OCI-LY7 (cell line): ENCODE data around the gene HS3ST3B1. TPM values are rescaled to one million over a fixed set of nuclear protein-coding genes. Genes with fewer than 3 reads are reported as not detected.

ENCODE experiments used
- BruUV-seq: library from RNA; stranded (reverse); fragments of 400-500 nt; replicated peaks from 2 replicates; lab custom pipeline; 2021; lab: Mats Ljungman, UMichigan
- CTCF ChIA-PET: fragments of 300-600 bp; sonication (Branson Sonifier 250); formaldehyde crosslinking; loops from one replicate; lab custom pipeline; 2022; ENCODE audit warnings: antibody characterized with exemption; ENCODE audit not compliant: unreplicated experiment; lab: Charles Lee
- POLR2A ChIA-PET: fragments of 300-600 bp; sonication (Branson Sonifier 250); formaldehyde crosslinking; loops from one replicate; lab custom pipeline; 2022; ENCODE audit warnings: antibody characterized with exemption; lab: Charles Lee
- DNase-seq: peaks from one replicate; pipeline ENCODE4 v3.0.0-alpha.2; 2015; ENCODE audit warnings: low spot score
- H2AFZ ChIP-seq: fragments of 200-600 bp; sonication (generic), shearing (Covaris generic); 2 replicates; pipeline ENCODE4 v1.6.1; 2014; ENCODE audit warnings: mild to moderate bottlenecking, antibody characterized with exemption, low read length, moderate library complexity
- H3K27ac ChIP-seq: fragments of 200-600 bp; sonication (generic); 2 replicates; pipeline ENCODE4 v1.5.1; 2014; ENCODE audit warnings: mixed run types, low read depth, mild to moderate bottlenecking, moderate library complexity, low read length, inconsistent platforms; ENCODE audit not compliant: poor library complexity, severe bottlenecking
- H3K36me3 ChIP-seq: fragments of 200-600 bp; sonication (generic); 2 replicates; pipeline ENCODE4 v1.6.1; 2014; ENCODE audit warnings: mild to moderate bottlenecking, antibody characterized with exemption, low read length, moderate library complexity, mixed read lengths; ENCODE audit not compliant: insufficient read depth
- H3K4me1 ChIP-seq: fragments of 200-600 bp; sonication (generic); 2 replicates; pipeline ENCODE4 v1.5.1; 2014; ENCODE audit warnings: mild to moderate bottlenecking, low read length; ENCODE audit not compliant: insufficient read depth, poor library complexity, severe bottlenecking
- H3K4me2 ChIP-seq: fragments of 200-600 bp; sonication (generic); 2 replicates; pipeline ENCODE4 v1.6.1; 2014; ENCODE audit warnings: mild to moderate bottlenecking, low read length
- H3K4me3 ChIP-seq: fragments of 200-600 bp; sonication (generic); 2 replicates; pipeline ENCODE4 v1.5.1; 2014; ENCODE audit warnings: mild to moderate bottlenecking, low read depth, low read length; ENCODE audit not compliant: poor library complexity, severe bottlenecking
- H3K79me2 ChIP-seq: fragments of 200-600 bp; sonication (generic); 2 replicates; pipeline ENCODE4 v1.6.1; 2016; ENCODE audit warnings: low read depth, mild to moderate bottlenecking, low read length, moderate library complexity, mixed read lengths; ENCODE audit not compliant: insufficient read depth
- H3K9me2 ChIP-seq: fragments of 200-600 bp; sonication (generic); 2 replicates; pipeline ENCODE4 v1.6.1; 2016; ENCODE audit warnings: mild to moderate bottlenecking, low read length, mixed read lengths; ENCODE audit not compliant: insufficient read depth
- H3K9me3 ChIP-seq: fragments of 200-600 bp; sonication (generic); 2 replicates; pipeline ENCODE4 v1.6.1; 2014; ENCODE audit warnings: mild to moderate bottlenecking, mixed run types, low read length, mixed read lengths
- H4K20me1 ChIP-seq: fragments of 200-600 bp; sonication (generic); 2 replicates; pipeline ENCODE4 v1.6.1; 2014; ENCODE audit warnings: mild to moderate bottlenecking, antibody characterized with exemption, low read length, moderate library complexity, mixed read lengths; ENCODE audit not compliant: insufficient read depth
- CTCF ChIP-seq: fragments of 200-600 bp; sonication (generic); conservative IDR thresholded peaks from 2 replicates; pipeline ENCODE4 v1.5.1; 2014; ENCODE audit warnings: mild to moderate bottlenecking, antibody characterized with exemption, low read length, moderate library complexity, mixed read lengths
- EZH2phosphoT487 ChIP-seq: fragments of 200-600 bp; sonication (generic); IDR thresholded peaks from 2 replicates; pipeline ENCODE4 v1.6.1; 2018; ENCODE audit warnings: low read depth, borderline replicate concordance, mild to moderate bottlenecking, mixed run types, antibody characterized with exemption, low read length, moderate library complexity, mixed read lengths
- intact Hi-C: fragments of 100-400 bp; cut with micrococcal nuclease; formaldehyde crosslinking; loops from one replicate; pipeline ENCODE4 v1.10.0; 2022; ENCODE audit not compliant: unreplicated experiment
- total RNA-seq, 2 experiments: library from RNA; depleted of rRNA in 1 of 2; stranded (reverse); fragments of >200 nt in 1 of 2; shearing (Covaris generic) in 1 of 2; gene quantifications; 2 replicates each; pipeline ENCODE4 v1.2.3, GENCODE V29; 2014 to 2022

HS3ST3B1 gene
- total RNA-seq, 2 experiments from 2014 or later: 0.03 to 1.6 TPM

- H3K4me1 ChIP-seq: no peaks in the 10 kb centered on the region
- H3K4me2 ChIP-seq: no peak overlapping the region
- POLR2A ChIA-PET: interaction anchor here (0.6 to 1.1 kb wide), 2 partner anchors 9 to 490 kb away, joined by 3 read pairs; no protein-coding TSS in a partner anchor
- H3K27ac ChIP-seq: no peak overlapping the region
- BruUV-seq: no TSS peak
- intact Hi-C loops: no loop called here
- H3K36me3 ChIP-seq: no peaks in the 10 kb centered on the region
- CTCF ChIA-PET: no interaction called here
- 0 out of 2 replicates have a peak, but pooled peaks cover 4% of the 10 kb centered on the region for H3K9me2 ChIP-seq
- H3K4me3 ChIP-seq: no peak overlapping the region
- no peak for DNase-seq
- no peaks in the 10 kb centered on the region for H3K79me2 ChIP-seq
- TF ChIP-seq EZH2phosphoT487 (no peak), CTCF (no peak)
- H4K20me1 ChIP-seq: no peaks in the 10 kb centered on the region
- H3K9me3 ChIP-seq: 0 out of 2 replicates have a peak, but pooled peaks cover 4% of the 10 kb centered on the region
- no peak overlapping the region for H2AFZ ChIP-seq
These were observed 24.2 kb upstream of the HS3ST3B1 start for GRCh38 chr17:14276535-14277250.

- BruUV-seq: no TSS peak
- no peak for TF ChIP-seq EZH2phosphoT487
- TF ChIP-seq CTCF: no peak
- no peaks in the 10 kb centered on the region for H3K36me3 ChIP-seq
- H3K9me2 ChIP-seq: 0 out of 2 replicates have a peak, but pooled peaks cover under 1% of the 10 kb centered on the region
- no peak overlapping the region for H3K27ac ChIP-seq
- ChIA-PET CTCF (no interaction called here), POLR2A (no interaction called here)
- no peaks in the 10 kb centered on the region for H3K4me1 ChIP-seq
- no peak for DNase-seq
- no peaks in the 10 kb centered on the region for H3K9me3 ChIP-seq
- H3K4me2 ChIP-seq: no peak overlapping the region
- no peaks in the 10 kb centered on the region for H4K20me1 ChIP-seq
- no peaks in the 10 kb centered on the region for H3K79me2 ChIP-seq
- intact Hi-C loops: no loop called here
- H3K4me3 ChIP-seq: no peak overlapping the region
- H2AFZ ChIP-seq: no peak overlapping the region
These were observed 19.4 kb upstream of the HS3ST3B1 start for GRCh38 chr17:14281530-14281929.

GRCh38 chr17:14282726-14283125 lies 18.2 kb upstream of the HS3ST3B1 start:
- no peak overlapping the region for H3K4me3 ChIP-seq
- no TSS peak for BruUV-seq
- H4K20me1 ChIP-seq: no peaks in the 10 kb centered on the region
- H3K36me3 ChIP-seq: no peaks in the 10 kb centered on the region
- no peak for TF ChIP-seq EZH2phosphoT487
- TF ChIP-seq CTCF: no peak
- H3K4me1 ChIP-seq: no peaks in the 10 kb centered on the region
- no peaks in the 10 kb centered on the region for H3K9me2 ChIP-seq
- POLR2A ChIA-PET: no interaction called here
- no peak for DNase-seq
- no peak overlapping the region for H3K27ac ChIP-seq
- CTCF ChIA-PET: no interaction called here
- H3K9me3 ChIP-seq: no peaks in the 10 kb centered on the region
- H3K4me2 ChIP-seq: no peak overlapping the region
- intact Hi-C loops: no loop called here
- no peak overlapping the region for H2AFZ ChIP-seq
- H3K79me2 ChIP-seq: no peaks in the 10 kb centered on the region
